Stimulated activated CD4-positive, alpha-beta T cell treated with anti-CD3 and anti-CD28 coated beads, Interleukin-1b, Interleukin-23, amount 100 ng/mL, for 1 hour (primary cell): ENCODE results near the gene NUDT2.
"Not testable (repeated sequence)": the region's sequence is repeated elsewhere in the genome, so short reads cannot be mapped to it uniquely, and the experiment has no call there.

ENCODE experiments used
- DNase-seq, 2 donors: peaks; one replicate each; pipeline ENCODE4 v3.0.0-alpha.2; 2020; ENCODE audit warnings: low read depth in 2 of 2

NUDT2 gene

GRCh38 chr9:34335376-34335775 lies 6.0 kb downstream of the NUDT2 start:
- no peak for DNase-seq

- DNase-seq = no peak
These were observed 8.0 kb downstream of the NUDT2 start for GRCh38 chr9:34337403-34337802.

GRCh38 chr9:34338079-34338478 lies 8.7 kb downstream of the NUDT2 start:
- DNase-seq = not testable (repeated sequence)

- DNase-seq = no peak
These were observed 9.5 kb downstream of the NUDT2 start for GRCh38 chr9:34338665-34339385.

DNA sequence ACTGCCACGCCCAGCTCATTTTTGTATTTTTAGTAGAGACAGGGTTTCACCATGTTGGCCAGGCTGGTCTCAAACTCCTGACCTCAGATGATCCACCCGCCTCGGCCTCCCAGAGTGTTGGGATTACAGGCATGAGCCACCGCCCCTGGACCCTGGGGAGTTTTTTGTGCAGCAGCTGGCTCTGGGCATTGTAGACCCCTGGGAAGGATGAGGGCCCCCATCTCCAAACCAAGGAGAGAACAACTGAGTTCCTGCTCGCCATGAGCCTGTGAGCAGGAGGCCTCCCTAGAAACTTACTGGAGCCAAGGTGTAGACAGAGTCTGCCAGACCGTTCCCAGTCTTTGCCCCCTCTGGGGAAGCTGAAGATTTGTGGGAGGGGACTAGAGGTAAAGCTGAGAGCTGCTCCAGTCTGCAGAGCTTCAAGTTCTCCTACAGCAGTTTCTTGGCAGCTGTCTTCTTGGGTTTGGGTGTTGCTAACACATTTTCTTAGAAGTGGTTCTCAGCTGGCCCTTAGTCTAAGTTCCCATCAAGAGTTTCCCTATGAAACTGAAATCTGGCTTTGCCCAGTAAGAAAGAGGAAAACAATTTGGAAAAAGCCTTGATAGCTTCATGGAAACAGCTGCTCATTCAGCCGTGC lies 12.4 kb downstream of the NUDT2 start:
- no peak for DNase-seq

GRCh38 chr9:34343090-34343489 lies 13.7 kb downstream of the NUDT2 start:
- no peak for DNase-seq

- no peak for DNase-seq
These were observed 14.2 kb downstream of the NUDT2 start for GRCh38 chr9:34343605-34344004.

DNA sequence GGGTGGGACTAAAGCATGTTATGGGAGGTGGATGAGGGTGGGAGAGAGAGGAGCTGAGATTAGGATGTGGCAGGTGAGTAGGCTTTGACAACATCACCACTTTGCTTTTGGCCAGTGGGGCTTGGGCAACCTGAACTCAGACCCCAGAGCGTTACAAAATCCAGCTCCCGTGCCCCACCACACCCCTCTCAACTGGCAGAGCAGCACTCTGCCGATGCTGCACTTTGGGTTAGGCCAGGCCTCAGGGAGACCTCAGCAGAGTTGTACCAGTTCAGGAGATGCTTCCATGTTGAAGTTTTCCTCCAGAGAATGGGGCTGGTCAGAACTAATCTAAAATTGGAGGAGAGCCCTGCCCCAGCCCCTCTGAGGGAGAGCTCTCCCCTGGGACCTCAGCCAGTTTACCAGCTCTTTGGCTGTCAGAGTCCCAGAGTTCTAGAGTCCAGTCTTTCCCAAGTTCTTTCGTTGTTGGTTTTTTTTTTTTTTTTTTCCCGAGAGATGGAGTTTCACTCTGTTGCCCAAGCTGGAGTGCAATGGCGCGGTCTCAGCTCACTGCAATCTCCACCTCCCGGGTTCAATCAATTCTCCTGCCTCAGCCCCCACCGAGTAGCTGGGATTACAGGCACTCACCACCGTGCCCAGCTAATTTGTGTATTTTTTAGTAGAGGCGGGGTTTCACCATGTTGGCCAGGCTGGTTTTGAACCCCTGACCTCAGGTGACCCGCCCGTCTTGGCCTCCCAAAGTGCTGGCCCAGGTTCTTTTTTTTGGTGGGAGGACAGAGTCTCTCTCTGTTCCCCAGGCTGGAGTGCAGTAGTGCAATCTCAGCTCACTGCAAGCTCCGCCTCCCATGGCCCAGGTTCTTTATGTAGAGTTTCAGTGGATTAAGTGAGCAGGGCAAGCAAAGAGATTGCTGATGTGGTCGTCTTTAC lies 17.8 kb downstream of the NUDT2 start:
- no peak for DNase-seq

DNA sequence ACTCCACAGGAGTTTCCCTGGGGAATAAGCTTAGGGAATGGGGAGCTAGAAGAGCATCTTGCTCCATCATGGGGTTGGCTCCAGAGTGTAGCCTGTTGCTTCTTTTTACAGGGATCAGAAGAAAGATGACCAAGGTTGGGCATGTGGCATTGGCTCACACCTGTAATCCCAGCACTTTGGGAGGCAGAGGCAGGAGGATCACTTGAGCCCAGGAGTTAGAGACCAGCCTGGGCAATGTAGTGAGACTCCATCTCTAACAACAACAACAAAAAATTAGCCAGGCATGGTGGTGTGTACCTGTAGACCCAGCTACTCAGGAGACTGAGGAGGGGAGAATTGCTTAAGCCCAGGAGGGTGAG lies 18.4 kb downstream of the NUDT2 start:
- DNase-seq = no peak

DNA sequence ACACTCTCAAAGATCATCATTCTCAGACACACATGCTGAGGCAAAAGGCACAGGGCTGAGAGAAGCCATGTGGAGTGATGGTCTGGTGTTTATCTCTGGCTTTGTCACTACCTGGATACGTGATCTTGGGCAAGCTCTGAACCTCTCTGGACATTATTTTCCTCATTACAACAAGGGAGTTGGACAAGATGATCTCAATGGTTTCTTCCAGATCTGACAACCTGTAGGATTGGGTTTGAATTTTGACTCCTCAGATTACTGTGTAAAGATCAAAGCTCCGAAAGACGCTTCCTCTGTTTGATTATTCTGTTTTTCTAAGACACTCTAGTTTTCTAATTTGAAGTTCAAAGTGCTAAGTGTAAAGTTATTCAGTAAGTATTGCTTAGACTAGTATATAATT lies 20.0 kb downstream of the NUDT2 start:
- DNase-seq = no peak

GRCh38 chr9:34352122-34352652 lies 22.8 kb downstream of the NUDT2 start:
- DNase-seq = not testable (repeated sequence)

- not testable (repeated sequence) for DNase-seq
These were observed 23.6 kb downstream of the NUDT2 start for GRCh38 chr9:34352957-34353356.

- DNase-seq = no peak
These were observed 33.3 kb downstream of the NUDT2 start for GRCh38 chr9:34362614-34363214.

- DNase-seq = no peak
These were observed 34.4 kb downstream of the NUDT2 start for GRCh38 chr9:34363619-34364351.

- no peak for DNase-seq
These were observed 35.9 kb downstream of the NUDT2 start for GRCh38 chr9:34365282-34365681.

GRCh38 chr9:34366365-34366764 lies 37.0 kb downstream of the NUDT2 start:
- no peak for DNase-seq

DNA sequence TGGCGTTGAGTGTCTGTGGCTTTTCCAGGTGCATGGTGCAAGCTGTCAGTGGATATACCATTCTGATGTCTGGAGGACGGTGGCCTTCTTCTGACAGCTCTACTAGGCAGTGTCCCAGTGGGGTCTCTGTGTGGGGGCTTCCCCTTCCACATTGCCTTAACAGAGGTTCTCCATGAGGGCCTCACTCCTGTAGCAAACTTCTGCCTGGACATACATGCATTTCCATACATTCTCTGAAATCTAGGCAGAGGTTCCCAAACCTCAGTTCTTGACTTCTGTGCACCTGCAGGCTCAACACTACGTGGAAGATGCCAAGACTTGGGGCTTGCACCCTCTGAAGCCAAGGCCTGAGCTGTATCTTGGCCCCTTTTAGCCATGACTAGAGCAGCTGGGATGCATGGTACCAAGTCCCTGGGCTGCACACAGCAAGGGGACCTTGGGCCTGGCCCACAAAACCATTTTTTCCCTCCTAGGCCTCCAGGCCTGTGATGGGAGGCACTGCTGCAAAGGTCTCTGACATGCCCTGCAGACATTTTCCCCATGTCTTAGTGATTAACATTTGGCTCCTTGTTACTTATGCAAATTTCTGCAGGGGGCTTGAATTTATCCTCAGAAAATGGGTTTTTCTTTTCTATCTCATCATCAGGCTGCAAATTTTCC lies 38.5 kb downstream of the NUDT2 start:
- not testable (repeated sequence) for DNase-seq

- DNase-seq = not testable (repeated sequence)
These were observed 39.4 kb downstream of the NUDT2 start for GRCh38 chr9:34368796-34369195.

GRCh38 chr9:34369636-34370035 lies 40.3 kb downstream of the NUDT2 start:
- DNase-seq = no peak

GRCh38 chr9:34370335-34370969 lies 41.1 kb downstream of the NUDT2 start:
- DNase-seq = no peak
